Heart left ventricle (tissue), 16 donors: ENCODE data around the gene RXFP2. TPM values are rescaled to one million over a fixed set of nuclear protein-coding genes. Genes with fewer than 3 reads are reported as not detected.

Experiments
- ATAC-seq, 4 donors: fragments of 200-7000 bp; cut with Tn5 transposase; one replicate each; pipeline ENCODE4 v1.9.1; 2020 to 2022; ENCODE audit warnings: moderate library complexity in 4 of 4, mild to moderate bottlenecking in 3 of 4, moderate number of reproducible peaks in 1 of 4
- DNase-seq, 5 donors: peaks; one replicate each; pipeline ENCODE4 v3.0.0-alpha.2; 2020
- H3K27ac ChIP-seq, 12 donors: fragments of 200-600 bp; sonication (generic) in 4 of 12; one replicate each; pipeline versions ENCODE4 v1.5.0 to v1.8.0; 2016 to 2022; ENCODE audit warnings: mild to moderate bottlenecking in 2 of 12
- H3K27me3 ChIP-seq, 9 donors: fragments of 200-600 bp; sonication (generic) in 2 of 9; one replicate each; pipeline versions ENCODE4 v1.5.1 to v1.8.0; 2016 to 2022; ENCODE audit warnings: mild to moderate bottlenecking in 3 of 9
- H3K36me3 ChIP-seq, 9 donors: fragments of 200-600 bp; sonication (generic) in 2 of 9; one replicate each; pipeline versions ENCODE4 v1.5.0 to v1.8.0; 2018 to 2022; ENCODE audit warnings: mild to moderate bottlenecking in 2 of 9
- H3K4me1 ChIP-seq, 12 donors: fragments of 200-600 bp; sonication (generic) in 4 of 12; one replicate each; pipeline versions ENCODE4 v1.5.0 to v1.8.0; 2016 to 2022; ENCODE audit warnings: mild to moderate bottlenecking in 3 of 12
- H3K4me3 ChIP-seq, 12 donors: fragments of 200-600 bp; sonication (generic) in 4 of 12; one replicate each; pipeline versions ENCODE4 v1.5.0 to v1.8.0; 2017 to 2022; ENCODE audit warnings: mild to moderate bottlenecking in 9 of 12, moderate library complexity in 4 of 12
- H3K9me3 ChIP-seq, 12 donors: fragments of 200-600 bp; sonication (generic) in 4 of 12; one replicate each; pipeline versions ENCODE4 v1.5.0 to v1.8.0; 2016 to 2022; ENCODE audit warnings: mild to moderate bottlenecking in 1 of 12
- CTCF ChIP-seq, 12 donors: fragments of 200-600 bp; sonication (generic) in 4 of 12; IDR thresholded peaks; one replicate each; pipeline versions ENCODE4 v1.5.0 to v1.8.0; 2018 to 2022; ENCODE audit warnings: antibody characterized with exemption in 12 of 12, mild to moderate bottlenecking in 5 of 12
- POLR2A ChIP-seq, 2 donors: fragments of 450-650 bp; IDR thresholded peaks; one replicate each; pipeline ENCODE4 v1.6.1; 2017; ENCODE audit warnings: antibody characterized with exemption in 2 of 2, mild to moderate bottlenecking in 2 of 2, moderate library complexity in 2 of 2
- whole genome bisulfite sequencing, 4 donors: extraction: QIAGEN DNeasy Blood & Tissue Kit in 2 of 4; methylation state at CpG; one replicate each; pipeline versions ENCODE4 v1.1.5 to v1.1.7; 2013 to 2018; 5-methylcytosine and 5-hydroxymethylcytosine counted together
- intact Hi-C, 10 donors: fragments of 100-400 bp; cut with DNase I; formaldehyde crosslinking; loops; one replicate each; pipeline versions ENCODE4 v1.11.1 to v1.14.2; 2022
- polyA plus RNA-seq, 2 donors: library from polyadenylated mRNA; stranded (reverse); fragments of 200-250 nt; gene quantifications; one replicate each; pipeline ENCODE4 v1.2.3, GENCODE V29; 2013
- total RNA-seq, 9 donors: library from RNA; depleted of rRNA in 2 of 9; stranded (reverse); fragments of >200 nt in 2 of 9; fragmentation: NEBNext Ultra II Directional in 3 of 9; extraction: Animal tissue kit (Norgen Biotek cat#: 25700) in 3 of 9; gene quantifications; one replicate each; pipeline versions ENCODE4 v1.1.0 to v1.2.4, GENCODE V29; 2016 to 2023
- donor health status: ischemic (EF 13 %, LVEDD 7.1; RV severe dilation, severe dysfunction).
- donor health status: healthy with polysubstance abuse.
- donor health status: DM: no; HTN: yes; CAD: no.
- donor health status: DM: no; HTN: no; CAD: no.
- donor health status: ischemic (EF 25% LVEDD 6.9; RV normal size, moderate dysfunction).
- donor health status: ischemic (EF 25% LVEDD 5.7; RV mildly dilated, moderate dysfunction).
- donor health status: healthy.
- donor health status: DM: yes; HTN: yes; CAD: no.
- donor health status: ischemic (EF 35%, LVEDD 5.7; RV mildly dilated, moderate dysfunction).
- donor health status: nonischemic (EF 11% LVEDD 7.7; RV severe dilation, severe dysfunction).
- donor health status: DM: yes; HTN: yes; CAD: no.
- donor health status: PGD.
- donor health status: ischemic (EF 29% LVEDD 5.4; RV normal size, mild dysfunction).
- donor health status: nonischemic (EF 23%, LVEDD 6.1; RV moderate dilation, normal function).

RXFP2 gene
- total and polyA plus RNA-seq, 11 donors = not detected

DNA sequence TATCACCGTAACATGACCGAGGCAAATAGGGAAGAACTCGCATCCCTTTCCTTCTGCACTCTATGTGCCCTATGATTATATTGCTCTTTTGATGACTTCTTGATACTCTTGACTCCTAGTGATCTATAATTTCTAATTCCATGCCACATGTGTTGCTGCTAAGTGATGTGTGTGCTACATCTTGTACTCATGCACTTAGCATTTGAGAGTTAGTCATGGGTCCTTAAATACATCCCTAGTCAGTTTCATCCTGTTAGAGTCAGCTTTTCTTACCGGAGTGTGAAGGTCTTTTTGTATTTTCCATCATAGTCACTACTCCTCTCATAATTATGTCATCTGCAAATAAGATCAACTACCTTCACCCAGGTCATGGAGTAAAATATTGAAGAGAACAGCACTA is 30.2 kb downstream of the RXFP2 start:
- ATAC-seq (no peak), DNase-seq (no peak)
- TF ChIP-seq CTCF (IDR thresholded peaks at IDR 0.05) (no peak), POLR2A (IDR thresholded peaks at IDR 0.05) (no peak)
- peaks cover 0 to 4% (median 0%) of the 10 kb centered on the region in 9 donors for H3K27me3 ChIP-seq
- no peaks in the 10 kb centered on the region for H3K36me3 ChIP-seq
- H3K4me1 ChIP-seq = peaks cover 0 to 13% (median 0%) of the 10 kb centered on the region in 12 donors
- no peak overlapping the region for H3K27ac ChIP-seq
- 88 to 97% (median 94%) methylated on average over 4 of the region's 4 CpGs for WGBS, 4 donors
- H3K4me3 ChIP-seq = no peak overlapping the region
- intact Hi-C loops = no loop called here
- H3K9me3 ChIP-seq = no peaks in the 10 kb centered on the region

DNA sequence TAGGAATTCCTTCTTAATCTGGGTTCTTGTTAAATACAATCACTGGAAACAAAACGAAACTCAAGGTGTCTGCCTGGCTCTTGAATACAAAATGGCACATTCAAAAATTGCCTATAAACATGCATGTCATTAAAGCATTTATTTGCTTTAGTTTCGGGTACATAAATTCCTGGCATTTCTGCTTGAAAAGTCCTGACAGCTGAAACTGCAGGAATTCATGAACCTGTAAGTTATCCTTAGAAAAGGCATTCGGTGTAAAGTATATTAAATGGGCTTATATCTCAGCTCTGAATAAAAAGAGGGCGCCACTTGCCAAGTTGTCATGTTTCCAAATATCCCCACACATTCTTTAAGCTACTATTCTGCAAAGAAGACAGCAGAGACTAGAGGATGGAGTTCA is 32.9 kb downstream of the RXFP2 start:
- Histone ChIP-seq H3K4me3 (no peak overlapping the region), H3K27ac (no peak overlapping the region), H3K4me1 (peaks cover 0 to 22% (median 1%) of the 10 kb centered on the region in 12 donors), H3K36me3 (no peaks in the 10 kb centered on the region), H3K9me3 (no peaks in the 10 kb centered on the region), H3K27me3 (no peaks in the 10 kb centered on the region)
- ATAC-seq (no peak), DNase-seq (no peak)
- TF ChIP-seq POLR2A (IDR thresholded peaks at IDR 0.05) = no peak
- TF ChIP-seq CTCF (IDR thresholded peaks at IDR 0.05) = no peak
- 80 to 94% (median 90%) methylated on average over 4 of the region's 4 CpGs for whole genome bisulfite sequencing, 4 donors
- intact Hi-C loops = no loop called here

GRCh38 chr13:31773538-31773937 is 34.2 kb downstream of the RXFP2 start:
- no peak for TF ChIP-seq CTCF (IDR thresholded peaks at IDR 0.05)
- TF ChIP-seq POLR2A (IDR thresholded peaks at IDR 0.05) = no peak
- WGBS, 4 donors = 55 to 71% (median 66%) methylated on average over 4 of the region's 4 CpGs
- H3K9me3 ChIP-seq = no peaks in the 10 kb centered on the region
- H3K4me3 ChIP-seq = peak overlapping the region in 6 of 12 donors; percentile 8 to 38 (median 19)
- no peaks in the 10 kb centered on the region for H3K36me3 ChIP-seq
- no peaks in the 10 kb centered on the region for H3K27me3 ChIP-seq
- peak overlapping the region in 1 of 12 donors; percentile 4 for H3K27ac ChIP-seq
- DNase-seq = no peak
- intact Hi-C loops = no loop called here
- H3K4me1 ChIP-seq = peaks cover 0 to 22% (median 1%) of the 10 kb centered on the region in 12 donors
- no peak for ATAC-seq

- no peak for DNase-seq
- no peaks in the 10 kb centered on the region for H3K36me3 ChIP-seq
- no peak for ATAC-seq
- H3K4me3 ChIP-seq = no peak overlapping the region
- H3K9me3 ChIP-seq = no peaks in the 10 kb centered on the region
- no peaks in the 10 kb centered on the region for H3K27me3 ChIP-seq
- H3K4me1 ChIP-seq = peaks cover 0 to 22% (median 1%) of the 10 kb centered on the region in 12 donors
- 89 to 97% (median 96%) methylated on average over 5 of the region's 5 CpGs for WGBS, 4 donors
- no peak overlapping the region for H3K27ac ChIP-seq
- TF ChIP-seq CTCF (IDR thresholded peaks at IDR 0.05) (no peak), POLR2A (IDR thresholded peaks at IDR 0.05) (no peak)
- intact Hi-C loops = no loop called here
Observed at GRCh38 chr13:31774186-31774750, 34.9 kb downstream of the RXFP2 start.
